ENCODE results near the gene POU6F1. TPM values are rescaled to one million over a fixed set of nuclear protein-coding genes. Genes with fewer than 3 reads are reported as not detected.

POU6F1 gene, protein sequence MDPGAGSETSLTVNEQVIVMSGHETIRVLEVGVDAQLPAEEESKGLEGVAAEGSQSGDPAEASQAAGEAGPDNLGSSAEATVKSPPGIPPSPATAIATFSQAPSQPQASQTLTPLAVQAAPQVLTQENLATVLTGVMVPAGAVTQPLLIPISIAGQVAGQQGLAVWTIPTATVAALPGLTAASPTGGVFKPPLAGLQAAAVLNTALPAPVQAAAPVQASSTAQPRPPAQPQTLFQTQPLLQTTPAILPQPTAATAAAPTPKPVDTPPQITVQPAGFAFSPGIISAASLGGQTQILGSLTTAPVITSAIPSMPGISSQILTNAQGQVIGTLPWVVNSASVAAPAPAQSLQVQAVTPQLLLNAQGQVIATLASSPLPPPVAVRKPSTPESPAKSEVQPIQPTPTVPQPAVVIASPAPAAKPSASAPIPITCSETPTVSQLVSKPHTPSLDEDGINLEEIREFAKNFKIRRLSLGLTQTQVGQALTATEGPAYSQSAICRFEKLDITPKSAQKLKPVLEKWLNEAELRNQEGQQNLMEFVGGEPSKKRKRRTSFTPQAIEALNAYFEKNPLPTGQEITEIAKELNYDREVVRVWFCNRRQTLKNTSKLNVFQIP
- 1.4 and 1.5 TPM in 2 replicates for total RNA-seq

DNA sequence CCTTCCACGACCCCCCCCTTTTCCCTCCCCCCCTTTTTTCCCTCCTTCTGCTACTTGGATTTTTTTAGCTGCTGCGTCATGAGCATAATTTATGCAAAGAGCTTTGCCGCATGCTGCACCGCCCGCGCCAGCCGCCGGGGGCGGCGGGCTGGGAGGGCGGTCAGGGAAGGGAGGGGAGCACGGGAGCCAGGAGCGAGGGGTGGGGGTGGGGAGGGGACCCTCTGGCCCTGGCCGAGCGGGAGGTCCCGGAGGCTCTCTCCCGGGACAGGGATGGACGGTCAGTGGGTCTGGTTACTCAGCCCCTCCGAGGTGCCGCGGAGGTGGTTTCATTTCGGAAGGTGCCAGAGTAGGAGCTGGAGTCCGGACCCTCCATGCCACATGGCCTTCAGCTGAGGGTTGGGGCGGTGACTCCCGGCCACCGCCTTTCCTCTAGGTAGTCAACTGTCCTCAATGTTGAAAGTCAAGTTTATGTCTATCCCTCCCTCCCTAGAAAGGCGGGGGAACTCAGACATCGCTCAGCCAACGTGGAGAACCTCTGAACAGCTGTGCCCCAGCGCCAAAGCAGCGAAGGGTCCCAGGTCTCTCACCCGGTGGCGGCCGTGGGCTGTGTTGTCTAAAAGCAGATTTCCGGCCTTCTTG lies at the start of gene POU6F1:
Gene POU6F1 (minus strand): TSS at position 95 of the 639 bp plus-strand sequence. CDS start 11,226 bp downstream, outside the sequence.

DNA sequence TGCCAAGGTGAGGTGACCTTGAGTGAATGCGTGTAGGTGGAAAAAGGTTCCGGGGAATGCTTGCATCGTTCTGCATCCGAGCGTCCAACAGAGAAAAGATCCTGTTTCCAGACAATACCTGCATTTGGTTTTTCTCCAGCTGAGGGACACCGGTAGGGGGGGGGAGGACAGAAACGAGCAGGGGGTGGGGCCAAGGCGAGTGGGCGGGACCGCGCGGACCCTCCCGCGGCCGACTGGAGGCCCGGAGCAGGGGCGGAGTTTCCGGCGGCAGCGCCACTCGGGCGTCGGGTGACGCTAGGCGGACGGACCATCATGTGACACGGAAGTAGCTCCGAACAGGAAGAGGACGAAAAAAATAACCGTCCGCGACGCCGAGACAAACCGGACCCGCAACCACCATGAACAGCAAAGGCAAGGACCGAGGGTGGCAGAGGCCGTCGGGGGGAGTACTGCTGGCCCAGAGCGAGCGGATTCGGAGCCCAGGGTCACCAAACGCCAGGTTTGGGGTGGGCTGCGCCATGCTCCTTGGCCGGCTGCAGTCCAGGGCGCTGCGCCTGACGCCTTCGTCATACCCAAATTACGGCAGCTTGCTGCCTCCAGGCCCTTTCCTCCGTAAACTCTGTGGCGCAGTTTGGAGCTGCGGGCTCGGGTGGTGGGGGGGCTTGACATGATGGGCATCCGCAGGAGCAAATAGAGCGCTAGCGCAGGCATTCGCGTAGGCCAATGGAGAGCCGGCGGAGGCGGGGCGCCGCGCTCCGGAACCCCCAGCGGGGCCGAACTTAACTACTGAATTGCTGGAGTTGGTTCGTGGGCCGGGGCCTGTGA lies 20.9 kb upstream of the POU6F1 start, which contains the start of gene DAZAP2:
Gene DAZAP2 (plus strand): TSS at position 317 of the 825 bp plus-strand sequence. CDS start 82 bp downstream, at position 399.

GRCh38 chr12:51172515-51173431 lies 45.1 kb downstream of the POU6F1 start, which contains the start of gene TFCP2:
TSS of gene TFCP2 (minus strand) at chr12:51173135. CDS start at chr12:51172422, 713 bp downstream.

Other genes starting within 250 kb of the POU6F1 start
- 33.2 and 44.7 TPM in 2 replicates for gene SLC11A2, start 191.7 kb downstream of the POU6F1 start, total RNA-seq
- gene LETMD1, start 169.7 kb downstream of the POU6F1 start, total RNA-seq = 33.9 and 34.8 TPM in 2 replicates
- gene CSRNP2, start 134.5 kb downstream of the POU6F1 start, total RNA-seq = 13.1 and 15.9 TPM in 2 replicates
- gene TFCP2, start 44.9 kb downstream of the POU6F1 start, total RNA-seq = 7.9 and 8.6 TPM in 2 replicates
- 222 and 249 TPM in 2 replicates for gene DAZAP2, start 20.8 kb upstream of the POU6F1 start, total RNA-seq
- gene SMAGP, start 52.4 kb upstream of the POU6F1 start, total RNA-seq = 9.9 and 24.7 TPM in 2 replicates
- not detected in 2 replicates for gene BIN2, start 106.1 kb upstream of the POU6F1 start, total RNA-seq
- not detected in 2 replicates for gene CELA1, start 128.6 kb upstream of the POU6F1 start, total RNA-seq
- 3.4 and 5.0 TPM in 2 replicates for gene GALNT6, start 173.3 kb upstream of the POU6F1 start, total RNA-seq
- 0.49 TPM in 1 of 2 replicates, not detected in the other for gene SLC4A8, start 206.8 kb upstream of the POU6F1 start, total RNA-seq